Kidney tubule cell (primary cell): ENCODE results near the gene DUOX1.

Source experiments
- DNase-seq: peaks from one replicate; pipeline ENCODE4 v3.0.0-alpha.2; 2018; ENCODE audit warnings: low spot score

The DUOX1 gene

DNA sequence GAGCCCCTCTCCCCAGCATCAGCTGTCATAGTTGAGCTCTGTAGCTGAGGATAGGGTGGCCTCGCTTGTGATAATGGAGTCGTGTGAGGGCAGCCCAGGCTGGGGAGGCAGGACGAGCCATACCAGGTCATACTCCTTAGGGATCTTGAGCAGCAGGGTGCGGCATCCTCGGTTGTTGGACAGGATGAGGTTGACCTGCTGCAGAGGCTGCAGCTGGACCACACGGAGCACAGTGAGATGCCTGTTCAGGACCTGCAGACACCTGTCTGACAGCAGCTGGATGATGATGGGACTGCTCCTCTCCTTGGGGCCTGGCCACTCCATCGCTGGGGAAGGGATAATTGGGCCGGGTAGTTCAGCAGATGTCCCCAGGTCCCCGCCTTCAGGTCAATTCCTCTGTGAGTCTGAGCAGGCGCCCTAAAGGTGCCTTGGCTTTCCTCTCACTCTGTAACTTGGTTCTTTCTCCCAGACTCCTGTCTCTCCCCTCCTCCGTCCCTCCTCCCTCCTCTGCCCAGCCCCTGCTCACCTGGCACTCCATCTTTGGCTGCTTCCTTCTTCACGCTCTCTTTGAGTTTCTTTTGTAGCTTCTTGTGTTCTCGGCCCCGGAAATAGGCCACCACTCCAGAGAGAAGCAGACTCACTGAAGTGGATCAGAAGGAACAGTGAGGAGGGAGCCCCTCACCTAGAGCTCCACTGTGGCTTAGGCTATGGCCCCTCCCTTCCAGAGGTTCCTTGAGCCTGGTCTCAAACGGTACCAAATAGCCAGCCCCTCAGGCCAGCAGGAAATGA lies 23.6 kb upstream of the DUOX1 start:
- no peak for DNase-seq

DNA sequence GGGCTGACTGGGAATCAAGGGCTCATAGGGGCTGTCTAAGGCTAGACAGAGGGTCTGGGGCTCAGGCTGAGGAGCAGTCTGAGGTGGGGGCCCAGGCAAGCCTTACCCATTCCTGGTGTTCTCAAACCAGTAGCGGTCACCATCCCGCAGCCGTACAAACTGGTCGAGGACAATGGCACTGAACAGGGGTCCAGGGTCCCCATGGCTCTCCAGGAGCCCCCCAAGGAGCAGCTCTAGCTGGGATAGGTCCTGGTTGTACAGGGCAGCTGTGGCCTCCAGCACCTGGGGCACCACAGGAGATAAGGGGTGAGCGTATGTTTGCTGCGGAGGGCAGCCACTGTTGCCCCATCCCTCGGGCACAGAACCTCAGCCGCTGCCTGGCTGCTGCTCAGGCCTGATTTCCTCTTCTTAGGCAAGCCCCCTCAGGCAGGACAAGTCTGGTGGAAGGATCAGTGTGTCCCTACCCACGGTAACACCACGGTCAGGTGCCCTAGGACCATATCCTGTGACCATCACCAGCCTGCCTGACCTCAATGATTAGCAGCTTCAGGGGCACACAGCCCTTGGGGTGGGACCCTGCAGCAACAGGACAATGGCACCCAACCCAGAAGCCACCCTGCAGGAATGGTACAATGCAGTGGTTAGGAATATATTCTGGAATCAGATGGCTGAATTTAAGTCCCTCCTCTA lies 21.7 kb upstream of the DUOX1 start:
- no peak for DNase-seq

DNA sequence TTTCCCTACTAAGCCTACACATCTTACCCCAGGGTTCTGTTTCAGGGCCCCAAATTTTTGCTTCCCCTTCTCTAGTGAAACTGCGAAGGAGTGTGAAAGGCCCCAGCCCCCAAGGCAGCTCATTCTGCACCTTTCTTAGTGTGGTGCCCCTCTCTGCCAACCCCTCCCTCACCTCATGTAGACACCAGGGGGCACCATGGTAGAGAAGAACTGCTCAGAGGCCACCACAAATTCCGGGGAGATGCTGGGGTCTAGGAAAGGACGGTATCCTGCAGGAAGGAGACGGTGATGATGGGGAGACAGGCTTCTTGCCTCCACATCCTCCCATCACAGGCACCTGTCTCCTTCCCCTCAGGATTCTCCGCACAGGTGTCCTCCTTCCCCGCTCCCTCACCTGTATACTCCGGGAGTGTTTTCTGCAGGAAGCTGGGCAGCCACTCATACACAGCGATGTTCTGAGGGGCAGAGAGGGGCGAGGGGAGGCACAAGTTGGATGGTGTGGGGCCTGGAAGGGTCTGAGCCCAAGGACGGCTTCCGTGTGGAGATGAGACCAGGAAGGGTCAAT lies 19.5 kb upstream of the DUOX1 start:
- DNase-seq = no peak

- DNase-seq = no peak
These were observed 18.2 kb upstream of the DUOX1 start for GRCh38 chr15:45111390-45112142.

GRCh38 chr15:45112143-45112590 lies 17.6 kb upstream of the DUOX1 start:
- no peak for DNase-seq

DNA sequence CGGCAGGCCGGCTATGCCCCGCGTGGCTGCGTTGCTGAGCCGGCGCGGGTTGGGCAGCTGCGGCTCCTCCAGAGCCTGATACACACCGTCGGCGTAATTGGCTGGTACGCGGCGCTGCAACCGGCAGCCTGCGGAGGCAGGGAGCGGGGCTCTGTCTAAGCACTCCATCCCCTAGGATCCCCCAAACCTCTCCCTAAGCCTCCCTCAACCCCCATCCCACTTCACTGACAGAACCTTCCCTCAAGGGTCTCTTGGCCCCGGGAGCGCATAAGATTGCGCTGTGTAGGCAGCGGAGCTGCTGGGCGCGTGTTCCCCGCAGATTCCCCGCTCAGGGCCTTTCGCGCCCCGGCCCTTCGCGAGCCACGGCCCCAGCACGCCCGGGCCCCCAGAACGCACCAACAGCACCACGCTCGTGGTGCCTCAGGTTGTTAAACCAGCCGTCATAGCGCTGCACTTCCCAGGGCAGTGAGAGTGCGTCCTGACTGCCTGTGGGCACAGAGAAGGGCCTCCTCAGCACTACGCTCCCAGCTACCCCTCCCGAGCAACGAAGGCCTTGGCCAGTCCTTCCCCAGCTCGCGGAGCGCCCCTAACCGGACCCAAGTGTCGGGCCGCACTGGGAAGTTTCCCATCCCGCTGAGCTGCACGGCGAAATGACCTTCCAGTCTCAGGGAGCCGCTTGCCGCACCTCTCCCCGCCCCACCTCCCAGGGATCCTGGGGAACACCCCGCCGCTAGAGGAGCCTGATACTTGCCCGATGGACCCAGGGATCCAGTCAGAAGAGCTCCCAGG lies 17.0 kb upstream of the DUOX1 start:
- DNase-seq = no peak

GRCh38 chr15:45113380-45113990 lies 16.3 kb upstream of the DUOX1 start:
- DNase-seq = no peak

GRCh38 chr15:45114076-45114750 lies 15.6 kb upstream of the DUOX1 start, which contains the start of the genes DUOX2 and DUOXA2:
Gene DUOX2 (minus strand): TSS chr15:45114172. CDS start chr15:45113411, 761 bp downstream.
Gene DUOXA2 (plus strand): TSS chr15:45114326. CDS start chr15:45114606, 280 bp downstream.
- DNase-seq = no peak

- DNase-seq = no peak
These were observed 15.1 kb upstream of the DUOX1 start for GRCh38 chr15:45114751-45115085.

DNA sequence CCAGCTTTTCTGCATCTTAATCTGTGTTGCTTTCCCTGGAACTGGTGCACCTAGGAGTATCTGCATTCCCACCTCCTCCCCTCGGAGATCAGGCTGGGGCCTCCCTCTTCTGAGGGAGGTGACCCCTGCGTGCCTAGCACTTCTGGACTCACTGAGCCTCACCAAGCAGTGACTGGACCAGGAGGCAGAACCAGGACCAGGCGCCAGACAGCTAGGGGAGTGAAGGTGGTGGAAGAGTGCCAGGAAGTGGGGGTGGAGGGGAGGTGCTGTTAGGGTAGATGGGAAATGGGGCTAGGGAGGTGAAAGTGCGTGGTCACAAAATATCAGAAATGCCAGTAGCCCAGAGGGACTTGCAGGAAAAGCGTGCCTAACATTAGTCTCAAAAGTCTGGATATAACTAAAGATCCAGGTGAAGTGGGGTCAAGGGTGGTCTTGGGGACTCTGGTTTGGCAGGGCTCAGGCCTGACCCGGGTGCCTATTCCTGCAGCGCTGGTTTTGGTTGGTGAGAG lies 14.4 kb upstream of the DUOX1 start:
- DNase-seq = no peak

DNA sequence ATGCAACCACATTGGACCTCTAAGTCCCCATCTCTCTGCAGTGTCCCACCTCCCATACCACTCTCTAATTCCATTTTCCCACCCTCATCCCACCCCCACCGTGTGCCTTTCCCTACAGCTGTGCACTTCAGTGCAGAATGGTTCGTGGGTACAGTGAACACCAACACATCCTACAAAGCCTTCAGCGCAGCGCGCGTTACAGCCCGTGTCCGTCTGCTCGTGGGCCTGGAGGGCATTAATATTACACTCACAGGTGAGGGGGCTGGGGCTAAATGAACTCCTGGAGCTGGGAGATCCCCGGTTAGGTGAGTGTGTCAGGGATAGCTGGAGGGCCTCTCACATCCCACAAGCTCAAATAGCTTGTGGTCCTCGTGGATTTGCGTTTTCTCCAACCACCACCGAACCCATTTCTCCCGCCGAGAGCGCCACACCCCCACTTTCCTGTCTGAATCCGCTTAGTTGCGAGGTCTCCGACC lies 13.8 kb upstream of the DUOX1 start:
- DNase-seq = no peak

DNA sequence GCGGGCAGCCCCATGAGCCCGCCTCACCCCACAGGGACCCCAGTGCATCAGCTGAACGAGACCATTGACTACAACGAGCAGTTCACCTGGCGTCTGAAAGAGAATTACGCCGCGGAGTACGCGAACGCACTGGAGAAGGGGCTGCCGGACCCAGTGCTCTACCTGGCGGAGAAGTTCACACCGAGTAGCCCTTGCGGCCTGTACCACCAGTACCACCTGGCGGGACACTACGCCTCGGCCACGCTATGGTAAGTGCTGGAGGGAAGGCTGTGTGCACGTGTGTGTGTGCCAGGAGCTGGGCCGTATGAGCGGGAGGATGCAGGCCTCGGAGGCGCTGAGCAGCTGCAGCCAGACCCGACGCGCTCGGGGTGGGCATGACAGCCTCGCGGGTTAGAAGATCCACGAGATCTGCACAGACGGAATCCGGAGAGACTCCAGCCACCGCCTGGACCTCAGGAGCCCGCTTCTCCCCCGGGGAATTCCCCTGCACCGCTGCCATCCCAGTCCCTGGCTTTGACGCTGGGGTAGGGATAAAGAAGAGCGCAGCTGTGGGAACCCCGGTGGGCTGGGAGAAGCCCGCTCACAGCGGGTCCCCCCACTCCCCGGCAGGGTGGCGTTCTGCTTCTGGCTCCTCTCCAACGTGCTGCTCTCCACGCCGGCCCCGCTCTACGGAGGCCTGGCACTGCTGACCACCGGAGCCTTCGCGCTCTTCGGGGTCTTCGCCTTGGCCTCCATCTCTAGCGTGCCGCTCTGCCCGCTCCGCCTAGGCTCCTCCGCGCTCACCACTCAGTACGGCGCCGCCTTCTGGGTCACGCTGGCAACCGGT lies 13.1 kb upstream of the DUOX1 start:
- DNase-seq = no peak

DNA sequence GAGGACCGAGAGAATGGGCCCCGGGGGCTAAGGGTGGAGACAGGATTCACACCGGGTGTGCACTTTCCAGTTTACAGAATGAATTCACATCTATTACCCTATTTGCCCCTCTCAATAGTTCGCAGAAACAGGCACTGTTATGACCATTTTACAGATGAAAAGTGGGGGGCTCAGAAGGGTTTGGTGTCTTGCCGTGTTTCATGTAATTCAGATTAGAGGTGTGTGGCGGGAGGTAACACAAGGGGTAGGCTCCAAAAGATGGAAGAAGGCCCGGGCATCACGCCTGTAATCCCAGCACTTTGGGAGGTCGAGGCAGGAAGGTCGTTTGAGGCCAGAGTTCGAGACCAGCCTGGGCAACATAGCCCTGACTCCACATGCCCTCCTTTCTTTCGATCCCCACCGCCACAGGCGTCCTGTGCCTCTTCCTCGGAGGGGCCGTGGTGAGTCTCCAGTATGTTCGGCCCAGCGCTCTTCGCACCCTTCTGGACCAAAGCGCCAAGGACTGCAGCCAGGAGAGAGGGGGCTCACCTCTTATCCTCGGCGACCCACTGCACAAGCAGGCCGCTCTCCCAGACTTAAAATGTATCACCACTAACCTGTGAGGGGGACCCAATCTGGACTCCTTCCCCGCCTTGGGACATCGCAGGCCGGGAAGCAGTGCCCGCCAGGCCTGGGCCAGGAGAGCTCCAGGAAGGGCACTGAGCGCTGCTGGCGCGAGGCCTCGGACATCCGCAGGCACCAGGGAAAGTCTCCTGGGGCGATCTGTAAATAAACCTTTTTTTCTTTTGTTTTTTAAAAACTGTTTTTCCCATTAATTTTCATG lies 12.3 kb upstream of the DUOX1 start:
- DNase-seq = no peak

- peak; percentile 88 for DNase-seq
These were observed 11.6 kb upstream of the DUOX1 start for GRCh38 chr15:45118131-45118588.

DNA sequence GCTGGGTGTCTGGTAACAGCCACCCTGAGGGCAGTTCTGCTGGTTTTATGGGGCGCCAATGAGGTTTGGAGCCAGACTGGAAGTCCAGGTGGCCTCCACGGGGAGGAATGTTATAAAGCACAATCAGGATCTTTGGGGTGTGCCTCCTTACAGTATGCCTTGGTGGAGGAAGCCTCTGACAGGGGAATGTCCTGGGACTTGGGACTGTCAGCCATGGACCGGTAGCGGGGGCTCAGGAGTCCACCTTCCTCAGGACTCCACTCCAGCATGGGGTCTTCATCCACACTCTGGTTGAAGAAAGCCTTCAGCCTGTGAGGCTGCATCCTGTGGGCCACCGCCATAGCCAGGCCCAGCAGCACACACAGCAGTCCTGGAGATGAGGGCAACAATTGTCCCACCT lies 10.8 kb upstream of the DUOX1 start:
- DNase-seq = no peak

GRCh38 chr15:45120081-45120972 lies 9.5 kb upstream of the DUOX1 start:
- DNase-seq = no peak

DNA sequence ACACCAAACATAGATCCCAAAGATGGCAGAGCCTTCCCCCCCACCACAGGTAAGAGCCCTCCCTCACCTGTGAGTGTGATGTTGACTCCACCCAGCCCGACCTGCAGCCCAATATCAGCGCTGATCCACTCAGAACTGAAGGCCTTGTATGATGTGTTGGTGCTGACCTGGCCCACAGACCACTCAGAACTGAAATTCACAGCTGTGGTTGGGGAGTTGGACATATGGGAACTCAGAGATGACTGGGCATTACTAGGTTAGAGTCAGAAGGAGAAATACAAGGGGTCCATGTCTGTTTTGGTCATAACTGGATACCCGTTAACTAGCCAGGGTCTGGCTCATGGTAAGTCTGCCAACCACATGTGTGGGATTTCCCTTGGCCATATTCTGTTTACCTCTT lies 8.8 kb upstream of the DUOX1 start:
- DNase-seq = no peak
